ENCODE results near the gene CHIT1. TPM values are rescaled to one million over a fixed set of nuclear protein-coding genes. Genes with fewer than 3 reads are reported as not detected.
A peak's percentile ranks its signal among the peaks of the same experiment; 100 is the strongest.

The CHIT1 gene
- total RNA-seq, 1 donor from 2014 or later, result not detected

GRCh38 chr1:203167026-203167912, 62.2 kb downstream of the CHIT1 start:
- no peak overlapping the region for H3K9ac ChIP-seq (ENCODE audit: low read length)
- DNase-seq (ENCODE audit: low read depth) (no peak), FAIRE-seq (no peak)
- Mint-ChIP-seq H3K27me3 (ENCODE audit: low read depth, unreplicated experiment) (peaks cover 64% of the 10 kb centered on the region), H3K4me3 (ENCODE audit: unreplicated experiment) (no peak overlapping the region), H3K36me3 (ENCODE audit: low read depth, unreplicated experiment) (peaks cover 27% of the 10 kb centered on the region), H3K27ac (ENCODE audit: unreplicated experiment) (no peak overlapping the region), H3K4me1 (ENCODE audit: low read depth, unreplicated experiment) (peaks cover 3% of the 10 kb centered on the region), H3K9me3 (ENCODE audit: unreplicated experiment) (peaks cover 19% of the 10 kb centered on the region)
- no peak overlapping the region for H3K4me3 ChIP-seq (ENCODE audit: insufficient read depth, low read depth, low read length)
- H3K4me2 ChIP-seq (ENCODE audit: low read length), result no peak overlapping the region
- H4K20me1 ChIP-seq (ENCODE audit: insufficient read depth, low read length), result peaks cover 3% of the 10 kb centered on the region
- H3K4me1 ChIP-seq (ENCODE audit: insufficient read depth, low read length), result no peaks in the 10 kb centered on the region
- no peaks in the 10 kb centered on the region for H3K9me3 ChIP-seq (ENCODE audit: insufficient read depth, low read depth, low read length)
- no peaks in the 10 kb centered on the region for H3K36me3 ChIP-seq (ENCODE audit: insufficient read depth, low read length)
- no peaks in the 10 kb centered on the region for H3K79me2 ChIP-seq (ENCODE audit: insufficient read depth, low read length)
- no peak overlapping the region for H3K27ac ChIP-seq (ENCODE audit: low read depth, low read length)
- TF ChIP-seq, protein P1, sequence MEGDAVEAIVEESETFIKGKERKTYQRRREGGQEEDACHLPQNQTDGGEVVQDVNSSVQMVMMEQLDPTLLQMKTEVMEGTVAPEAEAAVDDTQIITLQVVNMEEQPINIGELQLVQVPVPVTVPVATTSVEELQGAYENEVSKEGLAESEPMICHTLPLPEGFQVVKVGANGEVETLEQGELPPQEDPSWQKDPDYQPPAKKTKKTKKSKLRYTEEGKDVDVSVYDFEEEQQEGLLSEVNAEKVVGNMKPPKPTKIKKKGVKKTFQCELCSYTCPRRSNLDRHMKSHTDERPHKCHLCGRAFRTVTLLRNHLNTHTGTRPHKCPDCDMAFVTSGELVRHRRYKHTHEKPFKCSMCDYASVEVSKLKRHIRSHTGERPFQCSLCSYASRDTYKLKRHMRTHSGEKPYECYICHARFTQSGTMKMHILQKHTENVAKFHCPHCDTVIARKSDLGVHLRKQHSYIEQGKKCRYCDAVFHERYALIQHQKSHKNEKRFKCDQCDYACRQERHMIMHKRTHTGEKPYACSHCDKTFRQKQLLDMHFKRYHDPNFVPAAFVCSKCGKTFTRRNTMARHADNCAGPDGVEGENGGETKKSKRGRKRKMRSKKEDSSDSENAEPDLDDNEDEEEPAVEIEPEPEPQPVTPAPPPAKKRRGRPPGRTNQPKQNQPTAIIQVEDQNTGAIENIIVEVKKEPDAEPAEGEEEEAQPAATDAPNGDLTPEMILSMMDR (IDR thresholded peaks at IDR 0.05; ENCODE audit: insufficient read depth, low read depth, low read length), result no peak
- TF ChIP-seq EZH2 (IDR thresholded peaks at IDR 0.05; ENCODE audit: insufficient read depth, low read length), result no peak
- no peak overlapping the region for H2AFZ ChIP-seq (ENCODE audit: low read depth, low read length)
- H3K27me3 ChIP-seq (ENCODE audit: insufficient read depth, low read length), result peaks cover 2% of the 10 kb centered on the region

DNA sequence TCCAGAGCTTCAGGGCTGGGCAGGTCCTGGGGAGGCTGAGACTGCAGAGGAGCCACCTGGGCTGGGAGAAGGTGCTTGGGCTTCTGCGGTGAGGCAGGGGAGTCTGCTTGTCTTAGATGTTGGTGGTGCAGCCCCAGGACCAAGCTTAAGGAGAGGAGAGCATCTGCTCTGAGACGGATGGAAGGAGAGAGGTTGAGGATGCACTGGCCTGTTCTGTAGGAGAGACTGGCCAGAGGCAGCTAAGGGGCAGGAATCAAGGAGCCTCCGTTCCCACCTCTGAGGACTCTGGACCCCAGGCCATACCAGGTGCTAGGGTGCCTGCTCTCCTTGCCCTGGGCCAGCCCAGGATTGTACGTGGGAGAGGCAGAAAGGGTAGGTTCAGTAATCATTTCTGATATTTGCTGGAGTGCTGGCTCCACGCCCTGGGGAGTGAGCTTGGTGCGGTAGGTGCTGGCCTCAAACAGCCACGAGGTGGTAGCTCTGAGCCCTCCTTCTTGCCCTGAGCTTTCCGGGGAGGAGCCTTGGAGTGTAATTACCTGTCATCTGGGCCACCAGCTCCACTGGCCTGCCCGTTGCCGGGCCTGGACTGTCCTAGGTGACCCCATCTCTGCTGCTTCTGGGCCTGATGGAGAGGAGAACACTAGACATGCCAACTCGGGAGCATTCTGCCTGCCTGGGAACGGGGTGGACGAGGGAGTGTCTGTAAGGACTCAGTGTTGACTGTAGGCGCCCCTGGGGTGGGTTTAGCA, 63.1 kb downstream of the CHIT1 start:
- no peaks in the 10 kb centered on the region for H3K9me3 ChIP-seq (ENCODE audit: insufficient read depth, low read depth, low read length)
- H4K20me1 ChIP-seq (ENCODE audit: insufficient read depth, low read length), result peaks cover 3% of the 10 kb centered on the region
- H3K4me1 ChIP-seq (ENCODE audit: insufficient read depth, low read length), result no peaks in the 10 kb centered on the region
- Mint-ChIP-seq H3K4me3 (ENCODE audit: unreplicated experiment) (peak overlapping the region; percentile 45), H3K27me3 (ENCODE audit: low read depth, unreplicated experiment) (peaks cover 64% of the 10 kb centered on the region), H3K36me3 (ENCODE audit: low read depth, unreplicated experiment) (peaks cover 27% of the 10 kb centered on the region), H3K4me1 (ENCODE audit: low read depth, unreplicated experiment) (peaks cover 3% of the 10 kb centered on the region), H3K9me3 (ENCODE audit: unreplicated experiment) (peaks cover 19% of the 10 kb centered on the region), H3K27ac (ENCODE audit: unreplicated experiment) (no peak overlapping the region)
- no peak overlapping the region for H2AFZ ChIP-seq (ENCODE audit: low read depth, low read length)
- FAIRE-seq (no peak), DNase-seq (ENCODE audit: low read depth) (no peak)
- no peak overlapping the region for H3K4me3 ChIP-seq (ENCODE audit: insufficient read depth, low read depth, low read length)
- TF ChIP-seq, protein P1 (IDR thresholded peaks at IDR 0.05; ENCODE audit: insufficient read depth, low read depth, low read length), result no peak
- TF ChIP-seq EZH2 (IDR thresholded peaks at IDR 0.05; ENCODE audit: insufficient read depth, low read length), result no peak
- peaks cover 2% of the 10 kb centered on the region for H3K27me3 ChIP-seq (ENCODE audit: insufficient read depth, low read length)
- H3K4me2 ChIP-seq (ENCODE audit: low read length), result no peak overlapping the region
- H3K36me3 ChIP-seq (ENCODE audit: insufficient read depth, low read length), result no peaks in the 10 kb centered on the region
- H3K27ac ChIP-seq (ENCODE audit: low read depth, low read length), result no peak overlapping the region
- no peaks in the 10 kb centered on the region for H3K79me2 ChIP-seq (ENCODE audit: insufficient read depth, low read length)
- no peak overlapping the region for H3K9ac ChIP-seq (ENCODE audit: low read length)

Other genes starting within 250 kb of the CHIT1 start
- 66.1 and 68.6 TPM in 2 replicates for gene TMEM183A, start 222.3 kb downstream of the CHIT1 start, total RNA-seq
- gene PPFIA4, start 203.2 kb downstream of the CHIT1 start, total RNA-seq, result 9.1 and 11.0 TPM in 2 replicates
- gene MYOG, start 143.7 kb downstream of the CHIT1 start, total RNA-seq, result not detected in 2 replicates
- gene ADORA1, start 101.9 kb downstream of the CHIT1 start, total RNA-seq, result 2.2 and 5.7 TPM in 2 replicates
- not detected in 2 replicates for gene MYBPH, start 53.8 kb downstream of the CHIT1 start, total RNA-seq
- gene CHI3L1, start 43.0 kb downstream of the CHIT1 start, total RNA-seq, result 0.20 and 0.34 TPM in 2 replicates
- gene BTG2, start 75.8 kb upstream of the CHIT1 start, total RNA-seq, result 46.4 and 58.3 TPM in 2 replicates
- not detected in 2 replicates for gene FMOD, start 121.4 kb upstream of the CHIT1 start, total RNA-seq
- 0.07 TPM in 1 of 2 replicates, not detected in the other for gene PRELP, start 246.1 kb upstream of the CHIT1 start, total RNA-seq

Data from astrocyte (in vitro differentiated cells and primary cell).